Breast epithelium (tissue), 3 donors: ENCODE measurements around the gene PCSK5.
A peak's percentile ranks its signal among the peaks of the same experiment; 100 is the strongest.

Source experiments
- POLR2A ChIP-seq: fragments of 450-650 bp; IDR thresholded peaks from one replicate; pipeline ENCODE4 v1.6.1; 2016; ENCODE audit warnings: antibody characterized with exemption, mild to moderate bottlenecking, moderate library complexity
- POLR2AphosphoS5 ChIP-seq, 3 donors: sonication (generic); formaldehyde crosslinking; IDR thresholded peaks; one replicate each; pipeline ENCODE4 v1.6.1; 2017; ENCODE audit warnings: antibody characterized with exemption in 3 of 3
- TF ChIP-seq, protein P1 (sequence below), 3 donors: fragments of 450-650 bp; IDR thresholded peaks; one replicate each; pipeline ENCODE4 v1.5.1; 2016 to 2017; ENCODE audit warnings: antibody characterized with exemption in 3 of 3, mild to moderate bottlenecking in 3 of 3, moderate library complexity in 3 of 3

DNA sequence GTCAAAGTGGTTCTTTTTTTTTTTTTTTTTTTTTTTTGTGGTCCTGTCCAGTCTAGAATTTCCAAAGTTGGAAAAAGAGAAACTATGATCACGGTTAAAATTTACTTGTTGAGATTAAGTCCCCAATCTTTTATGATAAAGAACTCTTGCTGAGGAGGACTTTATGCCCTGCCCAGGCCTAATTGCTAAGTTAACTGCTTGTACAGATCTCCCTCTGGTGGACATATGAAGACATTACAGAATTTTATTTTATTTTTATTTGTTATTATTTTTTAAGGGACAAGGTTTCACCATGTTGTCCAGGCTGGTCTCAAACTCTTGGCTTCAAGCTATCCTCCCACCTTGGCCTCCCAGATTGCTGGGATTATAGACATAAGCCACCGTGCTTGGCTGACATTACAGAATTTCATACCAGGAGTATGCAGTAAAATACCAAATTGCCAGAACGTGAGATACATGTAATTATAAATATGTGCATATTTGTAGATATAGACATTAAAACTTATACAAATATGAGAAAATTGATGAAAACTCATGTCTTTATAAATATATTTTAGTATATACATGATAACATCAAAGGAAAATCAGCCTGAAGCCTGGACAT lies 412.6 kb downstream of the PCSK5 start:
- TF ChIP-seq, protein P1, sequence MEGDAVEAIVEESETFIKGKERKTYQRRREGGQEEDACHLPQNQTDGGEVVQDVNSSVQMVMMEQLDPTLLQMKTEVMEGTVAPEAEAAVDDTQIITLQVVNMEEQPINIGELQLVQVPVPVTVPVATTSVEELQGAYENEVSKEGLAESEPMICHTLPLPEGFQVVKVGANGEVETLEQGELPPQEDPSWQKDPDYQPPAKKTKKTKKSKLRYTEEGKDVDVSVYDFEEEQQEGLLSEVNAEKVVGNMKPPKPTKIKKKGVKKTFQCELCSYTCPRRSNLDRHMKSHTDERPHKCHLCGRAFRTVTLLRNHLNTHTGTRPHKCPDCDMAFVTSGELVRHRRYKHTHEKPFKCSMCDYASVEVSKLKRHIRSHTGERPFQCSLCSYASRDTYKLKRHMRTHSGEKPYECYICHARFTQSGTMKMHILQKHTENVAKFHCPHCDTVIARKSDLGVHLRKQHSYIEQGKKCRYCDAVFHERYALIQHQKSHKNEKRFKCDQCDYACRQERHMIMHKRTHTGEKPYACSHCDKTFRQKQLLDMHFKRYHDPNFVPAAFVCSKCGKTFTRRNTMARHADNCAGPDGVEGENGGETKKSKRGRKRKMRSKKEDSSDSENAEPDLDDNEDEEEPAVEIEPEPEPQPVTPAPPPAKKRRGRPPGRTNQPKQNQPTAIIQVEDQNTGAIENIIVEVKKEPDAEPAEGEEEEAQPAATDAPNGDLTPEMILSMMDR (IDR thresholded peaks at IDR 0.05), result peak; percentile 56 to 67 (median 61)
- no peak for TF ChIP-seq POLR2A
- TF ChIP-seq POLR2AphosphoS5 (IDR thresholded peaks at IDR 0.05), result no peak
